Keratinocyte (primary cell): Measurements from ENCODE around the gene REEP3. TPM values are rescaled to one million over a fixed set of nuclear protein-coding genes. Genes with fewer than 3 reads are reported as not detected.
"Not testable (repeated sequence)": the region's sequence is repeated elsewhere in the genome, so short reads cannot be mapped to it uniquely, and the experiment has no call there.

ENCODE experiments used
- DNase-seq: peaks from one replicate; pipeline ENCODE4 v3.0.0-alpha.2; 2011; ENCODE audit warnings: low read depth, missing footprints, low spot score
- FAIRE-seq: peaks from 2 replicates; lab custom pipeline; 2011; peaks lifted over from hg19 to GRCh38; lab: Jason Lieb, UNC
- H2AFZ ChIP-seq: 2 replicates; pipeline ENCODE4 v1.6.0; 2012; ENCODE audit warnings: low read length, control low read depth, inconsistent platforms; ENCODE audit not compliant: control insufficient read depth
- H3K27ac ChIP-seq: 2 replicates; pipeline ENCODE4 v1.5.1; 2011; ENCODE audit warnings: low read length; ENCODE audit not compliant: control insufficient read depth, insufficient read depth
- H3K27me3 ChIP-seq: 3 replicates; pipeline ENCODE4 v1.6.0; 2011; ENCODE audit warnings: low read length; ENCODE audit not compliant: control insufficient read depth, insufficient read depth; ENCODE audit errors: extremely low read depth
- H3K36me3 ChIP-seq, 2 experiments: 2 replicates in 1 of 2; 3 replicates in 1 of 2; pipeline ENCODE4 v1.5.1; 2011; ENCODE audit warnings: low read length in 2 of 2, mild to moderate bottlenecking in 1 of 2; ENCODE audit not compliant: control insufficient read depth in 2 of 2, insufficient read depth in 2 of 2; ENCODE audit errors: extremely low read depth in 1 of 2
- H3K4me1 ChIP-seq: 3 replicates; pipeline ENCODE4 v1.5.1; 2011; ENCODE audit warnings: low read length; ENCODE audit not compliant: control insufficient read depth, insufficient read depth; ENCODE audit errors: extremely low read depth
- H3K4me2 ChIP-seq: 3 replicates; pipeline ENCODE4 v1.6.0; 2011; ENCODE audit warnings: low read depth, low read length; ENCODE audit not compliant: control insufficient read depth, insufficient read depth; ENCODE audit errors: extremely low read depth
- H3K4me3 ChIP-seq, 3 experiments: fragments of 200-600 bp in 1 of 3; sonication (generic) in 1 of 3; 2 replicates in 2 of 3; 3 replicates in 1 of 3; pipeline ENCODE4 v1.5.1; 2011 to 2016; ENCODE audit warnings: low read length in 3 of 3, mild to moderate bottlenecking in 3 of 3, control low read depth in 2 of 3, inconsistent platforms in 1 of 3, low read depth in 1 of 3, mixed read lengths in 1 of 3, mixed run types in 1 of 3, moderate library complexity in 1 of 3; ENCODE audit not compliant: control insufficient read depth in 2 of 3, insufficient read depth in 2 of 3; ENCODE audit errors: extremely low read depth in 1 of 3
- H3K79me2 ChIP-seq: 2 replicates; pipeline ENCODE4 v1.6.0; 2012; ENCODE audit warnings: low read length; ENCODE audit not compliant: control insufficient read depth, insufficient read depth
- H3K9ac ChIP-seq: 3 replicates; pipeline ENCODE4 v1.6.0; 2011; ENCODE audit warnings: low read length; ENCODE audit not compliant: control insufficient read depth, insufficient read depth; ENCODE audit errors: extremely low read depth
- H3K9me1 ChIP-seq: 3 replicates; pipeline ENCODE4 v1.6.0; 2011; ENCODE audit warnings: low read length; ENCODE audit not compliant: control insufficient read depth, insufficient read depth; ENCODE audit errors: extremely low read depth
- H3K9me3 ChIP-seq: 2 replicates; pipeline ENCODE4 v1.5.1; 2012; ENCODE audit warnings: low read depth, low read length; ENCODE audit not compliant: control insufficient read depth
- H4K20me1 ChIP-seq: 3 replicates; pipeline ENCODE4 v1.6.0; 2011; ENCODE audit warnings: low read length; ENCODE audit not compliant: control insufficient read depth, insufficient read depth; ENCODE audit errors: extremely low read depth
- EZH2 ChIP-seq: IDR thresholded peaks from one replicate; pipeline ENCODE4 v1.6.1; 2012; ENCODE audit warnings: inconsistent platforms, mild to moderate bottlenecking, low read length, moderate library complexity
- dilution Hi-C: fragments of 300-500 bp; cut with MboI; formaldehyde crosslinking; loops from one replicate; pipeline ENCODE4 v1.7.0; 2020; ENCODE audit warnings: low sequenced_read_pairs; ENCODE audit not compliant: extremely low pct_ligation_motif_present
- polyA plus RNA-seq, 5 experiments: library from polyadenylated mRNA; depleted of rRNA in 3 of 5; stranded (reverse) in 3 of 5; stranded (forward) in 1 of 5; unstranded in 1 of 5; fragments of >200 nt; gene quantifications; 1 replicate in 1 of 5; 2 replicates in 3 of 5; 3 replicates in 1 of 5; pipeline versions ENCODE4 v1.2.1 to v1.2.3, GENCODE V29; 2011 to 2012; ENCODE audit warnings: missing spikeins in 2 of 5, low read depth in 1 of 5, low replicate concordance in 1 of 5
- TF ChIP-seq, protein P1 (sequence below), 3 experiments: IDR thresholded peaks in 1 of 3; conservative IDR thresholded peaks in 1 of 3; optimal IDR thresholded peaks in 1 of 3; 2 replicates in 2 of 3; 3 replicates in 1 of 3; pipeline versions ENCODE3 to v1.5.1; 2011; ENCODE audit warnings: low read length in 3 of 3, mild to moderate bottlenecking in 3 of 3, moderate library complexity in 2 of 3, control low read depth in 1 of 3, inconsistent platforms in 1 of 3; ENCODE audit not compliant: insufficient read depth in 2 of 3; ENCODE audit errors: extremely low read depth in 1 of 3

The REEP3 gene
- polyA plus RNA-seq, 1 donor (not counting 4 experiments of a cell fraction or from before 2014, with no cell fraction given) = 52.8 TPM

GRCh38 chr10:63661347-63661746 lies 140.1 kb downstream of the REEP3 start:
- dilution Hi-C loops = no loop called here
- H3K79me2 ChIP-seq = no peaks in the 10 kb centered on the region
- no peak overlapping the region for H3K27ac ChIP-seq
- H3K4me2 ChIP-seq = no peak overlapping the region
- no peak overlapping the region for H2AFZ ChIP-seq
- FAIRE-seq = no peak
- no peaks in the 10 kb centered on the region for H3K27me3 ChIP-seq
- H3K36me3 ChIP-seq = no peaks in the 10 kb centered on the region
- H3K9ac ChIP-seq = no peak overlapping the region
- no peak for TF ChIP-seq EZH2
- TF ChIP-seq, protein P1, sequence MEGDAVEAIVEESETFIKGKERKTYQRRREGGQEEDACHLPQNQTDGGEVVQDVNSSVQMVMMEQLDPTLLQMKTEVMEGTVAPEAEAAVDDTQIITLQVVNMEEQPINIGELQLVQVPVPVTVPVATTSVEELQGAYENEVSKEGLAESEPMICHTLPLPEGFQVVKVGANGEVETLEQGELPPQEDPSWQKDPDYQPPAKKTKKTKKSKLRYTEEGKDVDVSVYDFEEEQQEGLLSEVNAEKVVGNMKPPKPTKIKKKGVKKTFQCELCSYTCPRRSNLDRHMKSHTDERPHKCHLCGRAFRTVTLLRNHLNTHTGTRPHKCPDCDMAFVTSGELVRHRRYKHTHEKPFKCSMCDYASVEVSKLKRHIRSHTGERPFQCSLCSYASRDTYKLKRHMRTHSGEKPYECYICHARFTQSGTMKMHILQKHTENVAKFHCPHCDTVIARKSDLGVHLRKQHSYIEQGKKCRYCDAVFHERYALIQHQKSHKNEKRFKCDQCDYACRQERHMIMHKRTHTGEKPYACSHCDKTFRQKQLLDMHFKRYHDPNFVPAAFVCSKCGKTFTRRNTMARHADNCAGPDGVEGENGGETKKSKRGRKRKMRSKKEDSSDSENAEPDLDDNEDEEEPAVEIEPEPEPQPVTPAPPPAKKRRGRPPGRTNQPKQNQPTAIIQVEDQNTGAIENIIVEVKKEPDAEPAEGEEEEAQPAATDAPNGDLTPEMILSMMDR (optimal IDR thresholded peaks at IDR 0.05 in 1 of 3, IDR thresholded peaks at IDR 0.05 in 1 of 3, conservative IDR thresholded peaks at IDR 0.05 in 1 of 3; ENCODE audit: extremely low read depth in 1 of 3, insufficient read depth in 2 of 3, low read length in 3 of 3) = no peak
- no peaks in the 10 kb centered on the region for H3K4me1 ChIP-seq
- DNase-seq = no peak
- H4K20me1 ChIP-seq = no peaks in the 10 kb centered on the region
- H3K4me3 ChIP-seq = no peak overlapping the region
- no peaks in the 10 kb centered on the region for H3K9me3 ChIP-seq
- H3K9me1 ChIP-seq = no peaks in the 10 kb centered on the region

DNA sequence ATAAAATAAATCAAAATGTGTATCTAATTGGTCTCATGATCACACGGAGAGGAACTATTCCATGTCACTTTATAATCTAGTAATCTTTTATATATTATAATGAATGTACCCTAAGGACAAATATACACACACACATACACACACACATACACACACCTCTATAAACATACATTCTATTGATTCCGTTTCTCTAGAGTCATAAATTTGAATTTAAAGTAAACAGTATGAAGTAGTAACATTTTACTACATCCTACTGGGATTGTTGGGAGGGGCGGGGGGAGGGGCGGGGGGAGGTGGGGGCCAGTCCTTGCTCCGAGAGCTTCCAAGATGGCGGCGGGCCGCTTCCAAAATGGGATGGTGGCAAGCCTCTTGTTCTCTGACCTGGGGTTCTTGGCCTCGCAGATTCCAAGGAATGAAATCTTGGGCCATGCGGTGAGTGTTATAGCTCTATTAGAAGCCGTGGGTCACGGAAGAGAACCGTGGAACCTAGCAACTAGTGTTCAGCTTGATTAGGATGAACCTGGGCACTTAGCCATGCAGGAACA lies 143.2 kb downstream of the REEP3 start:
- no peaks in the 10 kb centered on the region for H3K9me1 ChIP-seq
- H3K9ac ChIP-seq = no peak overlapping the region
- H2AFZ ChIP-seq = no peak overlapping the region
- H3K4me1 ChIP-seq = no peaks in the 10 kb centered on the region
- H3K27ac ChIP-seq = no peak overlapping the region
- dilution Hi-C loops = no loop called here
- H3K9me3 ChIP-seq = no peaks in the 10 kb centered on the region
- H3K4me3 ChIP-seq = no peak overlapping the region
- no peak for FAIRE-seq
- no peaks in the 10 kb centered on the region for H4K20me1 ChIP-seq
- no peaks in the 10 kb centered on the region for H3K36me3 ChIP-seq
- no peaks in the 10 kb centered on the region for H3K27me3 ChIP-seq
- H3K4me2 ChIP-seq = no peak overlapping the region
- no peak for TF ChIP-seq EZH2
- TF ChIP-seq, protein P1 (optimal IDR thresholded peaks at IDR 0.05 in 1 of 3, IDR thresholded peaks at IDR 0.05 in 1 of 3, conservative IDR thresholded peaks at IDR 0.05 in 1 of 3; ENCODE audit: extremely low read depth in 1 of 3, insufficient read depth in 2 of 3, low read length in 3 of 3) = no peak
- no peaks in the 10 kb centered on the region for H3K79me2 ChIP-seq
- no peak for DNase-seq

DNA sequence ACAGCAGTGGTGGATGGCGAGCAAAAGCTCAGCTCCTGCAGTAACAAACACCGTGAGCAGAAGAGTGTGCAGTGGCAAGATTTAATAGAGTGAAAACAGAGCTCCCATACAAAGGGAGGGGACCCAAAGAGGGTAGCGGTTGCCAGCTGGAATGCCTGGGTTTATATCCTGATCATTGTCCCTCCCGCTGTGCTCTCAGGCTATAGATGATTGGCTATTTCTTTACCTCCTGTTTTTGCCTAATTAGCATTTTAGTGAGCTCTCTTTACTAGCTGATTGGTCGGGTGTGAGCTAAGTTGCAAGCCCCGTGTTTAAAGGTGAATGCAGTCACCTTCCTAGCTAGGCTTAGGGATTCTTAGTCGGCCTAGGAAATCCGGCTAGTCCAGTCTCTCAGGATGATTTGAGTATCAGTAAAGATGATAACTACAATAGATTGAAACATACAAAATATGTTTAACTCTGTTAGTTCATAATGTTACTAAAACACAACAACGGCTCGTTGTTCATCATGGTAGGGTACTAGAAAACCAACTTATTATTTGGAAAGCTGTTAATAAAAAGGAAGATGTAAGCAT lies 143.9 kb downstream of the REEP3 start:
- H3K4me3 ChIP-seq, H3K9me1 ChIP-seq, H3K4me1 ChIP-seq, H3K27ac ChIP-seq, DNase-seq, H2AFZ ChIP-seq, FAIRE-seq, H4K20me1 ChIP-seq, H3K4me2 ChIP-seq, H3K9me3 ChIP-seq, H3K79me2 ChIP-seq, H3K36me3 ChIP-seq, H3K27me3 ChIP-seq, H3K9ac ChIP-seq, dilution Hi-C loops: not testable (repeated sequence)
